Lower leg skin (tissue), 4 donors: Measurements from ENCODE around the gene CAPZA3. TPM values are rescaled to one million over a fixed set of nuclear protein-coding genes. Genes with fewer than 3 reads are reported as not detected.

Experiments used
- DNase-seq, 2 donors: peaks; one replicate each; pipeline ENCODE4 v3.0.0-alpha.2; 2019; ENCODE audit warnings: low spot score in 2 of 2
- H3K4me3 ChIP-seq: fragments of 200-600 bp; sonication (generic); 2 replicates; pipeline ENCODE4 v1.5.1; 2017; ENCODE audit warnings: mild to moderate bottlenecking, low read depth; ENCODE audit not compliant: poor library complexity, severe bottlenecking
- CTCF ChIP-seq, 3 donors: fragments of 450-650 bp; IDR thresholded peaks; one replicate each; pipeline ENCODE4 v1.5.1; 2016; ENCODE audit warnings: antibody characterized with exemption in 3 of 3, mild to moderate bottlenecking in 3 of 3, moderate library complexity in 2 of 3
- POLR2A ChIP-seq, 2 donors: fragments of 450-650 bp; IDR thresholded peaks; one replicate each; pipeline ENCODE4 v1.6.1; 2016 to 2017; ENCODE audit warnings: antibody characterized with exemption in 2 of 2, mild to moderate bottlenecking in 1 of 2, moderate library complexity in 1 of 2
- WGBS, 2 donors: methylation state at CpG; one replicate each; pipeline ENCODE4 v1.1.5; 2018; 5-methylcytosine and 5-hydroxymethylcytosine counted together
- intact Hi-C: fragments of 100-400 bp; cut with DNase I; formaldehyde crosslinking; loops from one replicate; pipeline ENCODE4 v1.15.0; 2023; ENCODE audit warnings: low total_unique reads
- total RNA-seq, 4 donors: library from RNA; depleted of rRNA; stranded (reverse); fragments of >200 nt; gene quantifications; one replicate each; pipeline ENCODE4 v1.1.0, GENCODE V29; 2016

Gene CAPZA3
- total RNA-seq, 4 donors from 2014 or later = 0.39 to 0.99 TPM; not detected in 2

DNA sequence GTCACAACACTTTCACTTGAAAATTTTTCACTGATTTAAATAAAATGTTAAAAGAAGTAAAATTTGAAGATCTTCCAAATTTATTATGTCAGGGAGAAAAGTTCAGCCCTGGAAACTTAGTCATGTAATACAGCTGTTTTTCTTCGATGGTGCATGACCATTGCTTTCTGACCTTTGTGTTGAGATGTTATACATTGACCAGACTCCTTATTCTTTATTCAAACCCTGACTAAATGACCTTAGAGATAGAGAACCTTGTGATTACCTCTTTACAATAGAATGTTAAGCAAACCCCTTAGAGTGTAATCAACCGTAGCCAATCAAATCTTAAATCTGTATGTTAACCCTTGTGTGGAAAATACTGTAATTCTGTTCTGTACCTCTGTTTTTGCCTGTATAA lies 34.6 kb upstream of the CAPZA3 start:
- 69 to 76% methylated on average over 2 of the region's 2 CpGs for WGBS, 2 donors
- DNase-seq = no peak
- TF ChIP-seq CTCF (IDR thresholded peaks at IDR 0.05) (no peak), POLR2A (IDR thresholded peaks at IDR 0.05) (no peak)
- intact Hi-C loops = no loop called here
- H3K4me3 ChIP-seq = no peak overlapping the region

DNA sequence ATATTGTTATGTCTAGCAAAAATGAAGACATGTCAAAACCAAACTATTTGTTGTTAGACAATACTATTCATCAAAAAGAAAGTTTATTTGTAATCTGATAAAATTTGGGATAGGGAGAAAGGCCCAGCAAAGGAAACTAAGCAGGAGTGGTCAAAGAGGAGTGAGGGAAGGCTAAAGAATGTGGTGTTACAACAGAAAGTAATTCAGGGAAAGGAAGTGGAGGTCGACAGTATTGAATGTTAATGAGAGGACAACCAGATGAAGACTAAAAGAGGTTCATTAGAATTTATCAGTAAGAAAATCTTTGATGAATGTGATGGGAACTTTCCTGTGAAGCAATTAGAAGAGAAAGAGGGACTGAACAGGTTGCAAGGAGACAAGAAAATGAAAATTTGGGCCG lies 34.0 kb upstream of the CAPZA3 start:
- WGBS, 2 donors = 68 to 81% methylated on average over 2 of the region's 2 CpGs
- H3K4me3 ChIP-seq = no peak overlapping the region
- DNase-seq = no peak
- TF ChIP-seq POLR2A (IDR thresholded peaks at IDR 0.05) (no peak), CTCF (IDR thresholded peaks at IDR 0.05) (no peak)
- intact Hi-C loops = no loop called here

GRCh38 chr12:18706798-18707197 lies 31.1 kb upstream of the CAPZA3 start:
- no peak for TF ChIP-seq CTCF (IDR thresholded peaks at IDR 0.05)
- no peak for TF ChIP-seq POLR2A (IDR thresholded peaks at IDR 0.05)
- no peak for DNase-seq
- WGBS, 2 donors = 76 to 79% methylated on average over 1 of the region's 1 CpG
- H3K4me3 ChIP-seq = no peak overlapping the region
- intact Hi-C loops = no loop called here

DNA sequence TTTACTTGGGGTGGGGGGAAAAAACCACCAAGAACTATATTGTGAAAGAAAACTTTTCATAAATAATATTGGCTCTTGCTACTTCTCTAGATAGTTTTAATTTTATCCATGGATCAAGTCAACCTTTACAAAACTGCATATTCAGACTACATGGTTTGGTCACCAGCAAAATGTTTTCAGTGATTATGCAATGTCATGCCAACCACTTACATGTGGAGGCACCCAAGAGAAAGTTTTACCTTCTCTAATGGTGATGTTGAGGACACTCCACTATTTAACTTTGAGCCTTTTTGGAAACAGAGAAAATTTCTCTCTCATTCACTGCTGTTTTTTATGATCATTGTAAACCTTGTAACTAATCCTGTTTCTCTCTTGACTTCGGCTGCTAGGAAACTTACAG lies 21.7 kb upstream of the CAPZA3 start:
- no peak for TF ChIP-seq POLR2A (IDR thresholded peaks at IDR 0.05)
- no peak for TF ChIP-seq CTCF (IDR thresholded peaks at IDR 0.05)
- no peak for DNase-seq
- no peak overlapping the region for H3K4me3 ChIP-seq
- intact Hi-C loops = no loop called here
- WGBS, 2 donors = 96 to 97% methylated on average over 1 of the region's 1 CpG

DNA sequence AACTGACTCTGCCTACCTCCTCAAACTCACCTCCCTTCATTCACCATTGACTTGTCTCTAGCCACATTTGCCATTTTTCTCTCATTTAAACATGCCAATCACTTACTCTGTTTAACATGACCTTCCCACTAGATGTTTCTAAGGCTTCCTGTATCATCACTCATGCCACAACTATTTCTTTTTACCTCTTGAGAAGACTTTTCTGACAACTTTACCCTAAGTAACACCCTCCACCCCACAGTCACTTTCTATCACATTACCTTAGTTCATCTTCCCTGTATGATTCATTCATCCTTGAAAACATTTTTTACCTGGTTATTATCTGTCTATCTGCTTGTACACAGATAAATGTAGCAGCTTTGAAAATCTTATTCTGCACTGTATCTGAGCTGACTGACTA lies 19.5 kb upstream of the CAPZA3 start:
- TF ChIP-seq POLR2A (IDR thresholded peaks at IDR 0.05) (no peak), CTCF (IDR thresholded peaks at IDR 0.05) (no peak)
- DNase-seq = no peak
- intact Hi-C loops = no loop called here
- H3K4me3 ChIP-seq = no peak overlapping the region

- WGBS, 2 donors = 51 to 59% methylated on average over 3 of the region's 3 CpGs
- no peak for DNase-seq
- no peak overlapping the region for H3K4me3 ChIP-seq
- intact Hi-C loops = no loop called here
- TF ChIP-seq POLR2A (IDR thresholded peaks at IDR 0.05) (no peak), CTCF (IDR thresholded peaks at IDR 0.05) (no peak)
Measured at GRCh38 chr12:18719922-18720510, 17.9 kb upstream of the CAPZA3 start.
